HG03565 (cell line): Measurements from ENCODE around the gene BDKRB2.

Source experiments
- ATAC-seq: cut with Tn5 transposase; IDR thresholded peaks from one replicate; pipeline ENCODE4 v1.9.1; 2021; ENCODE audit warnings: mild to moderate bottlenecking, moderate library complexity; ENCODE audit not compliant: unreplicated experiment

The BDKRB2 gene

DNA sequence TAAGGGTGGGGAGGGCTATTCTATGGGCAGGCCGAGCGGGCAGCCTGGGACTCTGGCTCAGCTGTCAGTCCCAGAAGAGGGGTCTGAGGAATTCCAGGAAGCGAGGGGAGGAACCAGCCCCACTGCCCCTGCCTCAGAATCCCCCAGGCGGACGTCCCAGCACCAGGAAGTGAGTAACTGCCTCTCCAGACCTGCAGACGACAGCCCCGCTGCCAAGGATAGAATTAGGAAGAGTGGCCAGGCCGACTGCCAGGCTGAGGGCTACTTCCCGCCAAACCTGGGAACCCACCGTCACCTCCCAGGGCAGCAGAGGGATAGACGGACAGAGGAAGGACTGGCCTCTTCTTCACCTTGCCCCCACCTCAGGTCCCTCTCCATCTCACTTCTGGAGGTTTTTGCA is 6.7 kb upstream of the BDKRB2 start:
- ATAC-seq: no peak

GRCh38 chr14:96198430-96199130 is 6.1 kb upstream of the BDKRB2 start:
- no peak for ATAC-seq

DNA sequence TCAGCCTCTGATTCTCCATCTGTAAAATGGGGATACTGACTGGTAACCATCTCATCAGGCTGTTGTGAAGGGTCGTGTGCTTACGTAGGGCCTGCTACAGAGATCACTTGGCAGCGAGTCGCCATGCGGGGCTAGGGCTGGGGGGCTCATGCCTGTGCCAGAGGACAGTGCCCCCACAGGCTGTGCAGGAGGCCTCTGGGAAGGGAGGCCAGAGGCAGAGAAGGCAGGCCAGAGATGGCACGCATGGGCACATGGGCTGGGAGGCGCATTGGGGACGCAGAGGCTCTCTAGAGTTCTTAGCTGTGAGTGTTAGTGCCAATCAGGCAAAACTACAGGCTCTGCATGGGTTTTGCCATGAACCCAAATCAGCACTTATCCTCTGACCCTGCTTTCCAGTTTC is 3.5 kb upstream of the BDKRB2 start:
- no peak for ATAC-seq

GRCh38 chr14:96201965-96202364 is 2.7 kb upstream of the BDKRB2 start:
- ATAC-seq: no peak

- no peak for ATAC-seq
Observed at GRCh38 chr14:96202441-96203094, 2.1 kb upstream of the BDKRB2 start.

- ATAC-seq: no peak
Observed at GRCh38 chr14:96203116-96203515, 1.5 kb upstream of the BDKRB2 start.

- no peak for ATAC-seq
Observed at GRCh38 chr14:96203635-96204034, 1.0 kb upstream of the BDKRB2 start.

- no peak for ATAC-seq
Observed at GRCh38 chr14:96205059-96205977, 679 bp downstream of the BDKRB2 start.

DNA sequence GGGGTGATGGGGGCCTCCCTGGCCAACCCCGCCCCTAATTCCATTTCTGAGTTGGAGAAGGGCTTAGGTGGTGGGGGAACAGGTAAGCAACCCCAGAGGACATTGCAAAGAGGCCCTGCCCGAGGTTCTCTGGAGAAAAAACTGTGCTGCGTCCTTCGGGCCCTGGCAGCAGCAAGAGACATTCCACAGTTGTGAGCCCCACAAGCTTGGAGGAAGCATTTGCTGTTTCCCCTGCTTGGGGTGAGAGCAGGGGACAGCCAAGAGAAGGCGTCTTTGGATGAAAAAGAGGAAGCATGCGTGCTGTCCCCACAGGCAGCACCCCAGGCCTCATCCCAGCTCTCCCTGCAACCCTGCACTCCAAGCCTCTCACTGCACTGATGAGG is 1.3 kb downstream of the BDKRB2 start:
- no peak for ATAC-seq

GRCh38 chr14:96206461-96206860 is 1.8 kb downstream of the BDKRB2 start:
- no peak for ATAC-seq

DNA sequence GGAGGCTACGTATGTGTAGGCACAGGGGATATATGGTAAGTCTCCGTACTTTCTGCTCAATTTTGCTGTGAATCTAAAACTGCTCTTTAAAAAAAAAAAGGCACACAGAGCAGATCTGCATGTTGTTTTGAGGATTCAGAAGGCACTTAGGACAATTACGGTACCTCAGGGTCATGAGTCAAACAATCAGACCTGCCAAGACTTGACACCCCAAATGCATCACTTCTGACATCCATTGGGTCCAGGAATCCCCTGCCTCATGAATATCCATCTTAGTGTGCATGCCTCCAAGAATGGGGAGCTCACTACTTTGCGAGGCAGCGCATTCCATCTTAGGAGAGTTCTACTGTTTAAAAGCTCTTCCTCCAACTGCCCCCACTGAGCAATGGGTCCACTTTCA is 3.0 kb downstream of the BDKRB2 start:
- no peak for ATAC-seq

GRCh38 chr14:96208739-96209138 is 4.1 kb downstream of the BDKRB2 start:
- no peak for ATAC-seq

- no peak for ATAC-seq
Observed at GRCh38 chr14:96212140-96212539, 7.5 kb downstream of the BDKRB2 start.

- ATAC-seq: no peak
Observed at GRCh38 chr14:96212896-96213295, 8.3 kb downstream of the BDKRB2 start.

DNA sequence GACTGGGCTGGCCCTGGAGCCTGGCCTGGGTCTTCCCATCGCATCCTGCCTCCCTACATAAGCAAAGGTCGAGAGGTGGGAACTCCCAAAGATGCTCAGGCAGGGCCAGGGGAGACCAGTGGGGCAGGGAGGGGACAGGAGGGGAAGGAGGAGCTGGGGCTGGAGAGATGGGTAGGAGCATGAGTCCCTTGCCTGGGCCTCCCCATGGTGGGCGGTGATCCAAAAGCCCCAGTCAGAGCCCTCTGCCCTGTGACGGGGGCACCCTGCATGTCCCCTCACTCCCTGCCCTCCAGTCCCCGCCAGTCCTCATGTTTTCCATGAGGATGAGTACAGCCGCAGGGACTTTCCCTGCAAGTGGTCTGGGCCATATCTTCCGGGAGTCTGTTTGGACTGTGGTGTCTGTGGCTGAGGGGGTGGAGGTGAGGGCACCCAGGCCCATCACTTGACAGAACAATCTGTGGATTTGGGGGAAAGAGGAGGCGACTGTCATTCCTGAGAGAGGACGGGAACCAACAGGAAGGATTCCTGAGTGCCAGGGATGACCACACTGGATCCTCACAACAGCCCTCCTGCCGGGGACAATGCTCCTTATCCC is 9.3 kb downstream of the BDKRB2 start:
- no peak for ATAC-seq

DNA sequence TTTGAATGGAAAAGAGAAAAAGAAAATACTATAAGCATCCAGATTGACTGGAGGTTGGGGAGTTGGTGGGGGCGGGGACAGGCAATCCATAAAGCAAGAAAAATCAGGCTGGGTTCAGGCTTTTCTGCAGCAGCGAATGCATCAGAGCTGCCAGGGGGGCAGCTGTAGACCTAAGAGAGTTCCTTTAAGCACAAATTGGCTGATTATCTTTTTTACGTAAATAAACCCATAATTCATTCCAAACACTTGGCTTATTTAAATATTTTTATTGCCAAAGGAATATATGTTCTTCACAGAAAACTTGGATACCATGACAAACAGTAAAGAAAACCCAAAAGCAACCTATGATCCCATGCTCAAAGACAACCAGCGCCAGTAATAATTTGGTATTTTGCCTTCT is 10.2 kb downstream of the BDKRB2 start:
- ATAC-seq: no peak

GRCh38 chr14:96215452-96216244 is 11.0 kb downstream of the BDKRB2 start:
- ATAC-seq: no peak

DNA sequence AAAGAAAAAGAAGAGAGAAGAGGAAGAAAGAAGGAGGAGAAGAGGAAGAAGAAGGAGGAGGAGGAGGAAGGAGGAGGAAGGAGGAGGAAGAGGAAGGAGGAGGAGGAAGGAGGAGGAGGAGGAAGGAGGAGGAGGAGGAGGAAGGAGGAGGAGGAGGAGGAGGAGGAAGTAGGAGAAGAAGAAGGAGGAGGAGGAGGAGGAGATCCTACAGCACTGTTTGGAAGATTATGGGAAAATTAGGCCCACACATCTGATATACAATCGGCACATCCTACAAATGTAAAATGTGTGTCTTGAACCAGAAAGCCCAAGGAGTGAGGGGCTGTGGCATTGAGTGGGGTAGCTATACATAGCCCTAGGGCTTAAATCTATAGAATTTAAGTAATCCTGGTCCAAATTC is 12.0 kb downstream of the BDKRB2 start:
- no peak for ATAC-seq

DNA sequence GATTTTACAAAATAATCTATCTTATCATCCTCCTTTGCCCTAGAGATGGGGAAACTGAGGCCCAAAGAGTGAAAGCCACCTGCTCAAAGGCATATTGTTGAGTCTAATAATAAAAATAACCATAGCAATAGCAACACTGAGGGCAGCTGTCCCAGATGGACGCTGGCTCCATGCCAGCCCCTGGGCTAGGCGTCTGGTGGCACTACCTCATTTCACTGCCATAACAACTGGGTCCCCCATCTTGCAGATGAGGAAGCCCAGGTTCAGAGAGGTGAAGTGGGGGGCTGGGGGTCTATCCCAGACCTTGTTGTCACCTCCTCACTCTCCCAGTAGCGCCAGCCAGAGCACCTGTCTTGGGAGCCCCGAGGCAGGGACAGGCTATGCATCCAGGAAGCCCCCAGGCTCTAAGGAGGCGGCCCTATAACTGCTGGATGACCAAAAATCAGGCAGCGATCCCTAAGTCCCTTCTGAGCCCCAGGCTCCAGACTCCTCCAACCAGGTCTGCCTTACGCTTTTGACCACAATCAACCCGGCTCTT is 12.8 kb downstream of the BDKRB2 start:
- no peak for ATAC-seq

DNA sequence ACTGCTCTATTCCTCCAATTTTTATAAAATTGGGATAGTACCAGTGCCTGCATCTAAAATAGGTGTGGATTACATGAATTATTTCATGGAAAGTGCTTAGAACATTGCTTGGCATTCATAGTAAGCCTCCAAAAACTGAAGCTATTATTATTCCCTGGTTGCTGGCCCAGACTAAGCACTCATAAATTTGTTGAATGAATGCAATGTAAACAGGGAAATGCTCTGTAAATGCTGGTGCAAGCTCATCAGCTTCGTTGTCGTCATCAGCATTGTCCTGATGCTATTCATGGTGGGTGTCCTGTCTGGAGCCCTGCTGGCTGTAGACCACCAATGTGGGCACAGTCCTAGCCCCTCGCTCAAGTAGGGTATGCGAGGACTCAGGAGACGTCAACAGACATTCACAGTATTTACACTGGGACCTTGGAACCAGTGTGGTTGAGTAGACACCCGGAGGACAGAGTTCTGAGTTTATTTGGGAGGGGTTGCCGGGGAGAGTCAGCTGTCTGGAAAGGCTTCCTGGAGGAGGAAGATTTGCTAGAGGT is 16.5 kb downstream of the BDKRB2 start:
- no peak for ATAC-seq
